ENCODE data around the gene NTN4. TPM values are rescaled to one million over a fixed set of nuclear protein-coding genes. Genes with fewer than 3 reads are reported as not detected.

Gene NTN4
- total RNA-seq, 6 experiments from 2014 or later, result 51.3 to 117 (median 101) TPM

- TF ChIP-seq CTCF (IDR thresholded peaks at IDR 0.05), result no peak
- H3K4me3 Mint-ChIP-seq, result no peak overlapping the region
- no peak overlapping the region for H3K27ac Mint-ChIP-seq
- no peaks in the 10 kb centered on the region for H3K9me3 Mint-ChIP-seq
- no peak for DNase-seq
- H3K4me1 Mint-ChIP-seq (ENCODE audit: low read depth), result no peaks in the 10 kb centered on the region
- H3K36me3 Mint-ChIP-seq (ENCODE audit: low read depth), result peaks cover 20% of the 10 kb centered on the region
- H3K27me3 Mint-ChIP-seq (ENCODE audit: insufficient read depth), result no peaks in the 10 kb centered on the region; the same call in none of the 2 replicates
These were observed 75.4 kb downstream of the NTN4 start for GRCh38 chr12:95715177-95715576.

DNA sequence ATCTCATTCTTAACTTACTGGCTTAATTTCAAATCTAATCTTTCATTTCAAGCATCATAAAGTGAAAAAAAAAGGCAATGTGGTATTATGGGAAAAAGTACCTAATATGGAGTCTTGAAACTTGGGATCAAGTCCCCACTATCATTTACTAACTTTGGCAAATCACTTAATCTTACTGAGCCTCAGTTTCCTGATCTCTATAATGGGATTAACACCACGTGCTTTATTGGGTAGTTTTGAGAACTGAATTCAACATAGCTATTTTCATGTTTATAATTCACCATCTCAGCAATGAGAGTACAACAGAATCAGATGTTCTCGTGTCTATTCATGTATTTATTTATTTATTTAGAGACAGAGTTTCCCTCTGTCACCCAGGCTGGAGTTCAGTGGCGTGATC is 78.3 kb downstream of the NTN4 start:
- H3K27me3 Mint-ChIP-seq (ENCODE audit: insufficient read depth), result no peaks in the 10 kb centered on the region; the same call in 1 of the 2 replicates
- no peaks in the 10 kb centered on the region for H3K9me3 Mint-ChIP-seq
- no peak overlapping the region for H3K27ac Mint-ChIP-seq
- peaks cover 31% of the 10 kb centered on the region for H3K36me3 Mint-ChIP-seq (ENCODE audit: low read depth)
- TF ChIP-seq CTCF (IDR thresholded peaks at IDR 0.05), result no peak
- no peaks in the 10 kb centered on the region for H3K4me1 Mint-ChIP-seq (ENCODE audit: low read depth)
- no peak overlapping the region for H3K4me3 Mint-ChIP-seq
- DNase-seq, result no peak

GRCh38 chr12:95710386-95710785 is 80.2 kb downstream of the NTN4 start:
- no peak for TF ChIP-seq CTCF (IDR thresholded peaks at IDR 0.05)
- no peaks in the 10 kb centered on the region for H3K4me1 Mint-ChIP-seq (ENCODE audit: low read depth)
- H3K27me3 Mint-ChIP-seq (ENCODE audit: insufficient read depth), result no peaks in the 10 kb centered on the region; the same call in 1 of the 2 replicates
- DNase-seq, result no peak
- no peak overlapping the region for H3K4me3 Mint-ChIP-seq
- H3K27ac Mint-ChIP-seq, result no peak overlapping the region
- H3K9me3 Mint-ChIP-seq, result no peaks in the 10 kb centered on the region
- H3K36me3 Mint-ChIP-seq (ENCODE audit: low read depth), result peaks cover 36% of the 10 kb centered on the region

- H3K4me1 Mint-ChIP-seq (ENCODE audit: low read depth), result no peaks in the 10 kb centered on the region
- DNase-seq, result no peak
- TF ChIP-seq CTCF (IDR thresholded peaks at IDR 0.05), result no peak
- H3K27ac Mint-ChIP-seq, result no peak overlapping the region
- H3K9me3 Mint-ChIP-seq, result no peaks in the 10 kb centered on the region
- no peak overlapping the region for H3K4me3 Mint-ChIP-seq
- peaks cover 2% of the 10 kb centered on the region for H3K27me3 Mint-ChIP-seq (ENCODE audit: insufficient read depth)
- H3K36me3 Mint-ChIP-seq (ENCODE audit: low read depth), result peaks cover 38% of the 10 kb centered on the region
These were observed 81.4 kb downstream of the NTN4 start for GRCh38 chr12:95709152-95709551.

DNA sequence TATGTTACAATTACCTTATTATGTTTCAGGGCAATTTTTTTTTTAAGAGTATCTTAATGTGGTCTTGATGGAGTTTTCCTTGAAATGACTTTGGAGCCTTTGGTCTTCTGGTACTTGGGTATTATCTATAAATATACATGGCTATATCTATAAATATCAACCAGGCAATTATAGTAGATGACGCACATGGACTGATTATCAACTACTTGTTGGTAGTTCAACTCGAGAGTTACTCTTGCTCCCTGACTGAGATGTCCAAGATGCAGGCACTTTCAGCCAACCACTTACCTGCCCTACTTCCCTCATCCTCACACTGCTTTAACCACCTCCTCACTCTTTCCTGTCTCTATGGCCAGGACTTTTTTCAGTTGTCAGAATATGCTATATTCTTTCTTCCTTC is 85.4 kb downstream of the NTN4 start:
- peaks cover 18% of the 10 kb centered on the region for H3K4me1 Mint-ChIP-seq (ENCODE audit: low read depth)
- H3K27me3 Mint-ChIP-seq (ENCODE audit: insufficient read depth), result peaks cover 4% of the 10 kb centered on the region; the same call in 1 of the 2 replicates
- no peak for TF ChIP-seq CTCF (IDR thresholded peaks at IDR 0.05)
- H3K27ac Mint-ChIP-seq, result no peak overlapping the region
- H3K9me3 Mint-ChIP-seq, result no peaks in the 10 kb centered on the region
- H3K36me3 Mint-ChIP-seq (ENCODE audit: low read depth), result peaks cover 37% of the 10 kb centered on the region
- no peak overlapping the region for H3K4me3 Mint-ChIP-seq
- no peak for DNase-seq

DNA sequence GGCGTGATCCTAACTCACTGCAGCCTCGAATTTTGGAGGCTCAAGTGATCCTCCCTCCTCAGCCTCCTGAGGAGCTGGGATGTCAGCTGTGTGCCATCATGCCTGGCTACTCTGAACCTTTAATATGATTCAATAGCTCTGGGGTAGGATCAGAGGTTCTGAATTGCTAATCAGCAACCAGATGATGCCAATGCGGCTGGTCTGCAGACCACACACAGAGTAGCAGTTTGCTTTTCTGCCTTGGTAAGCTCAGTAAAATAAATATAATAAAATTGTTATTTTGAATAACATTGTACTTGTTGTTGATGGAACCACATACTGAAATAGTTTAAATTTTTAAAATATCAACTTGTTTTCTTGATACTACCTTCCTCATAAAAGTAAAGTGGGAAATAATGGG is 86.6 kb downstream of the NTN4 start:
- DNase-seq, result no peak
- H3K4me3 Mint-ChIP-seq, result no peak overlapping the region
- peaks cover 29% of the 10 kb centered on the region for H3K36me3 Mint-ChIP-seq (ENCODE audit: low read depth)
- peaks cover 29% of the 10 kb centered on the region for H3K4me1 Mint-ChIP-seq (ENCODE audit: low read depth)
- TF ChIP-seq CTCF (IDR thresholded peaks at IDR 0.05), result no peak
- H3K9me3 Mint-ChIP-seq, result no peaks in the 10 kb centered on the region
- H3K27ac Mint-ChIP-seq, result no peak overlapping the region
- H3K27me3 Mint-ChIP-seq (ENCODE audit: insufficient read depth), result peaks cover 4% of the 10 kb centered on the region; the same call in 1 of the 2 replicates
